ENCODE data around the gene WNT9A.

GRCh38 chr1:227895828-227896685, 51.7 kb downstream of the WNT9A start:
- TF ChIP-seq CTCF (IDR thresholded peaks at IDR 0.05) (no peak), NFYB (CRISPR knock-in tag; conservative IDR thresholded peaks at IDR 0.05; ENCODE audit: low read depth) (no peak), CREB1 (CRISPR knock-in tag; IDR thresholded peaks at IDR 0.05) (no peak), AFF4 (CRISPR knock-in tag; IDR thresholded peaks at IDR 0.05; ENCODE audit: borderline replicate concordance) (no peak), NR1H2 (CRISPR knock-in tag; IDR thresholded peaks at IDR 0.05) (no peak), E2F4 (CRISPR knock-in tag; IDR thresholded peaks at IDR 0.05; ENCODE audit: borderline replicate concordance, low read depth) (no peak), TCF7 (CRISPR knock-in tag; IDR thresholded peaks at IDR 0.05; ENCODE audit: low read depth) (no peak), ESRRA (CRISPR knock-in tag; IDR thresholded peaks at IDR 0.05; ENCODE audit: borderline replicate concordance) (no peak), JUN (CRISPR knock-in tag; IDR thresholded peaks at IDR 0.05) (no peak), USF1 (CRISPR knock-in tag; IDR thresholded peaks at IDR 0.05) (no peak), ATF2 (CRISPR knock-in tag; IDR thresholded peaks at IDR 0.05; ENCODE audit: borderline replicate concordance, low read depth) (no peak), USF2 (CRISPR knock-in tag; IDR thresholded peaks at IDR 0.05) (no peak), FOXJ3 (CRISPR knock-in tag; IDR thresholded peaks at IDR 0.05; ENCODE audit: borderline replicate concordance) (no peak)
